HL-60 (cell line): ENCODE data around the gene TPPP.

Experiments used
- DNase-seq, 2 experiments: peaks; one replicate each; pipeline ENCODE4 v3.0.0-alpha.2; 2010 to 2020; ENCODE audit warnings: low read depth in 1 of 2, low spot score in 1 of 2
- H3K27ac ChIP-seq: fragments of 250-450 bp; sonication (Bioruptor Pico); replicated peaks from 2 replicates; pipeline ENCODE4 v1.5.1; 2020; ENCODE audit warnings: mild to moderate bottlenecking, moderate library complexity
- H3K27me3 ChIP-seq: fragments of 250-450 bp; sonication (Bioruptor Pico); 2 replicates; pipeline ENCODE4 v1.5.1; 2021; ENCODE audit warnings: mild to moderate bottlenecking, moderate library complexity; ENCODE audit not compliant: insufficient read depth, poor library complexity, severe bottlenecking
- H3K4me3 ChIP-seq: replicated peaks from 2 replicates; pipeline ENCODE4 v1.5.1; 2011; ENCODE audit warnings: mild to moderate bottlenecking, control low read depth, low read length; ENCODE audit not compliant: insufficient read depth
- CTCF ChIP-seq: IDR thresholded peaks from one replicate; pipeline ENCODE4 v1.5.1; 2011; ENCODE audit warnings: low read length, control low read depth, inconsistent platforms; ENCODE audit not compliant: insufficient read depth
- GABPA ChIP-seq: IDR thresholded peaks from 2 replicates; pipeline ENCODE4 v1.6.1; 2012; ENCODE audit warnings: low read depth
- POLR2AphosphoS5 ChIP-seq: IDR thresholded peaks from 2 replicates; pipeline ENCODE4 v1.6.1; 2012; ENCODE audit warnings: low read depth
- SPI1 ChIP-seq: IDR thresholded peaks from 2 replicates; pipeline ENCODE4 v1.6.1; 2012; ENCODE audit warnings: low read depth, mild to moderate bottlenecking, borderline replicate concordance
- TF ChIP-seq, protein P1 (sequence below): IDR thresholded peaks from 2 replicates; pipeline ENCODE4 v1.6.1; 2012; ENCODE audit warnings: low read depth; ENCODE audit not compliant: insufficient replicate concordance

Gene TPPP

GRCh38 chr5:660491-661030 is 32.6 kb downstream of the TPPP start:
- DNase-seq: no peak
- Histone ChIP-seq H3K27ac (no peak overlapping the region), H3K4me3 (no peak overlapping the region), H3K27me3 (no peaks in the 10 kb centered on the region)
- TF ChIP-seq, protein P1, sequence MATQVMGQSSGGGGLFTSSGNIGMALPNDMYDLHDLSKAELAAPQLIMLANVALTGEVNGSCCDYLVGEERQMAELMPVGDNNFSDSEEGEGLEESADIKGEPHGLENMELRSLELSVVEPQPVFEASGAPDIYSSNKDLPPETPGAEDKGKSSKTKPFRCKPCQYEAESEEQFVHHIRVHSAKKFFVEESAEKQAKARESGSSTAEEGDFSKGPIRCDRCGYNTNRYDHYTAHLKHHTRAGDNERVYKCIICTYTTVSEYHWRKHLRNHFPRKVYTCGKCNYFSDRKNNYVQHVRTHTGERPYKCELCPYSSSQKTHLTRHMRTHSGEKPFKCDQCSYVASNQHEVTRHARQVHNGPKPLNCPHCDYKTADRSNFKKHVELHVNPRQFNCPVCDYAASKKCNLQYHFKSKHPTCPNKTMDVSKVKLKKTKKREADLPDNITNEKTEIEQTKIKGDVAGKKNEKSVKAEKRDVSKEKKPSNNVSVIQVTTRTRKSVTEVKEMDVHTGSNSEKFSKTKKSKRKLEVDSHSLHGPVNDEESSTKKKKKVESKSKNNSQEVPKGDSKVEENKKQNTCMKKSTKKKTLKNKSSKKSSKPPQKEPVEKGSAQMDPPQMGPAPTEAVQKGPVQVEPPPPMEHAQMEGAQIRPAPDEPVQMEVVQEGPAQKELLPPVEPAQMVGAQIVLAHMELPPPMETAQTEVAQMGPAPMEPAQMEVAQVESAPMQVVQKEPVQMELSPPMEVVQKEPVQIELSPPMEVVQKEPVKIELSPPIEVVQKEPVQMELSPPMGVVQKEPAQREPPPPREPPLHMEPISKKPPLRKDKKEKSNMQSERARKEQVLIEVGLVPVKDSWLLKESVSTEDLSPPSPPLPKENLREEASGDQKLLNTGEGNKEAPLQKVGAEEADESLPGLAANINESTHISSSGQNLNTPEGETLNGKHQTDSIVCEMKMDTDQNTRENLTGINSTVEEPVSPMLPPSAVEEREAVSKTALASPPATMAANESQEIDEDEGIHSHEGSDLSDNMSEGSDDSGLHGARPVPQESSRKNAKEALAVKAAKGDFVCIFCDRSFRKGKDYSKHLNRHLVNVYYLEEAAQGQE: no peak
- TF ChIP-seq CTCF (no peak), POLR2AphosphoS5 (no peak), GABPA (no peak), SPI1 (no peak)

DNA sequence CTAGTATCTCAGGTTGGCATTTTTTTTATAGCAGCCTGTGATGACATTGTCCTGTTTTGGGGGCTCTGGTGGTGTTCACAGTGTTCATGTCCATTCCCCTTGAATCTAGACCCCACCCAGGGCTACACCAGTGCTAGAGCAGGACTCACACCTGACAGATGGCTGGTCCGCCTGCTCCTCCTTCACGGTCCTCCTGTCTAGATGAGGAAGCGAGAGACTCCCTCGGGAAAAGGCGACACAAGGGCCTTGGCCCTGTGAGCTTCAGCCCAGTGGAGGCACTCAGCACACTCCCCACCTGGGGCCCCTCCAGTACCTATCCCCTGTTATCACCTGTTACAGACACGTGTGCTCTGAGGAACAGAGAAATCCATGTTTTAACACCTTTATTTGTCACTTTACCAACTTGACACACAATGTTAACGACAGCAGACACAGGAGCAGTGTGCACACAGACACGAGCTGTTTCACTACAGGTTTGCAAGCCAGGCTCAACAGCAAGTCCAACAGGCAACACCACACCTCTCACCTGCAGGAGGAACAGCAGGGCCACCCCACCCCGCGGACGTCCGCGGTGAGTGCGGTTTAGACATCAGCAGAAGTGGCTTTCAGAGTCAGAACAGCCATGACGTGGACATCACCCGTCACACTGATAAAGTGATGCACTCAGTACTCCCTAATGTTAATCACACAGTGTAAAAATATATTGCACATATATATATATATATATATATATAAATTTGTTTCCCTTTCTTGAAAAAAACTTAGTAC is 33.5 kb downstream of the TPPP start:
- TF ChIP-seq POLR2AphosphoS5 (no peak), CTCF (no peak), GABPA (no peak), SPI1 (no peak)
- TF ChIP-seq, protein P1: no peak
- Histone ChIP-seq H3K27me3 (no peaks in the 10 kb centered on the region), H3K27ac (no peak overlapping the region), H3K4me3 (no peak overlapping the region)
- no peak for DNase-seq

DNA sequence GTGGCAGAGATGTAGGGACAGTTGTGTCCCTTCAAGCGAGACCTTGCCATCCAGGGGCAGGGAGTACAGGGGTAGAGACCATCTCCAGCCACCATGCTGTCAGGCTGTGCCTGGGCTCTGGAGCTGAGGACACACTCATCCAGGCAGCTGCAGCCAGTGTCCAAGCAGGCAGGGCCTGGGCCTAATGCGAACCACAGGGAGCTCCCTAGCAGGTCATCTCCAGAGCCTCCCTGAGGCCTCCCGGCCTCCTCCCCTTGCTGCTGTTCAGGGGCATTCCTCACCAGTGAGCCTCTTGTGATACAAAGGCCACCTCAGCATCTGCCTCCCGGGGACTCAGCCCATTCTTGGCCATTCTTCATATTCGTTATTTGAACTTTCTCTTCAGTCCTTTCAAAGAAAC is 35.0 kb downstream of the TPPP start:
- TF ChIP-seq CTCF (no peak), GABPA (no peak), POLR2AphosphoS5 (no peak), SPI1 (no peak)
- TF ChIP-seq, protein P1: no peak
- no peaks in the 10 kb centered on the region for H3K27me3 ChIP-seq
- no peak overlapping the region for H3K27ac ChIP-seq
- no peak overlapping the region for H3K4me3 ChIP-seq
- DNase-seq: no peak
